CD4-positive, alpha-beta T cell treated with Interleukin-6 for 4 hours (primary cell): ENCODE measurements around the gene CHD8.
"Not testable (repeated sequence)": the region's sequence is repeated elsewhere in the genome, so short reads cannot be mapped to it uniquely, and the experiment has no call there.

Experiments used
- DNase-seq: peaks from one replicate; pipeline ENCODE4 v3.0.0-alpha.2; 2020; ENCODE audit warnings: mixed read lengths

CHD8 gene

GRCh38 chr14:21455912-21456667, at the start of gene CHD8:
TSS of gene CHD8 (minus strand) at chr14:21456123. CDS start at chr14:21431643, 24,480 bp downstream.
- DNase-seq: peak; percentile 99

- no peak for DNase-seq
Observed at GRCh38 chr14:21505012-21505553, 49.2 kb upstream of the CHD8 start.

- no peak for DNase-seq
Observed at GRCh38 chr14:21503376-21503775, 47.5 kb upstream of the CHD8 start.

GRCh38 chr14:21501568-21501967, 45.6 kb upstream of the CHD8 start:
- DNase-seq: no peak

GRCh38 chr14:21498540-21499526, 42.9 kb upstream of the CHD8 start:
- DNase-seq: peak; percentile 43

- DNase-seq: no peak
Observed at GRCh38 chr14:21496453-21496852, 40.5 kb upstream of the CHD8 start.

- DNase-seq: no peak
Observed at GRCh38 chr14:21494902-21495762, 39.2 kb upstream of the CHD8 start.

GRCh38 chr14:21486640-21487087, 30.7 kb upstream of the CHD8 start:
- no peak for DNase-seq

- peak; percentile 95 for DNase-seq
Observed at GRCh38 chr14:21476925-21477681, 21.2 kb upstream of the CHD8 start, which contains the start of the genes RAB2B and TOX4. TSS of gene RAB2B (minus strand) at chr14:21476959. CDS start at chr14:21476872, 87 bp downstream. TSS of gene TOX4 (plus strand) at chr14:21477195. CDS start at chr14:21477279, 84 bp downstream.

GRCh38 chr14:21476523-21476924, 20.6 kb upstream of the CHD8 start:
- peak; percentile 87 for DNase-seq

- no peak for DNase-seq
Observed at GRCh38 chr14:21475767-21476522, 20.0 kb upstream of the CHD8 start.

- DNase-seq: no peak
Observed at GRCh38 chr14:21467616-21468015, 11.7 kb upstream of the CHD8 start.

- no peak for DNase-seq
Observed at GRCh38 chr14:21455592-21455911, 371 bp downstream of the CHD8 start.

- DNase-seq: no peak
Observed at GRCh38 chr14:21454843-21455544, 929 bp downstream of the CHD8 start.

- DNase-seq: no peak
Observed at GRCh38 chr14:21449899-21450216, 6.1 kb downstream of the CHD8 start.

- DNase-seq: not testable (repeated sequence)
Observed at GRCh38 chr14:21442657-21443056, 13.3 kb downstream of the CHD8 start.

GRCh38 chr14:21440859-21441258, 15.1 kb downstream of the CHD8 start:
- no peak for DNase-seq

GRCh38 chr14:21437063-21437901, 18.6 kb downstream of the CHD8 start:
- DNase-seq: peak; percentile 99

GRCh38 chr14:21436567-21437062, 19.3 kb downstream of the CHD8 start:
- no peak for DNase-seq
